LNCAP (cell line): ENCODE results near the gene ZNF804A.

Experiments
- TF ChIP-seq, protein P1 (sequence below): fragments of 450-650 bp; IDR thresholded peaks from 2 replicates; pipeline ENCODE4 v1.5.1; 2017; ENCODE audit warnings: mild to moderate bottlenecking

ZNF804A gene

DNA sequence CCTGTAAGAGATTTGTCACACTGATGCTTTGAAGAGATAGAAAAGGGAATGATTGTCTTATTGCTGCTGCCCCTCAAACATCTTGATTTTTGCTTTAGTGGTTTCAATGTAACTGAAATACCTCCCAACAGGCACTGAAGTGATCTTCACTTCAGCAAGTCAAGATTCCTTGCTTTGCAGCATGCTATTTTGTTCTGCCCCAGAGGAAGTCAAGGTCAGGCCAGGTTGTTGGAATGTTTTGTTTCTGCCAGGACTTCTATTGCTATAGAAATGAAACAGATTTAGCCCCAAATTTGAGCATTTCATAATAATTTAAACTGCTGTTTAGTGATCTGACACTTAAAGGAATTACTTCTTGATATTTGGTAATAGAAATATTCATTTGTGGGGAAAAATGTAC, 277.6 kb downstream of the ZNF804A start:
- TF ChIP-seq, protein P1, sequence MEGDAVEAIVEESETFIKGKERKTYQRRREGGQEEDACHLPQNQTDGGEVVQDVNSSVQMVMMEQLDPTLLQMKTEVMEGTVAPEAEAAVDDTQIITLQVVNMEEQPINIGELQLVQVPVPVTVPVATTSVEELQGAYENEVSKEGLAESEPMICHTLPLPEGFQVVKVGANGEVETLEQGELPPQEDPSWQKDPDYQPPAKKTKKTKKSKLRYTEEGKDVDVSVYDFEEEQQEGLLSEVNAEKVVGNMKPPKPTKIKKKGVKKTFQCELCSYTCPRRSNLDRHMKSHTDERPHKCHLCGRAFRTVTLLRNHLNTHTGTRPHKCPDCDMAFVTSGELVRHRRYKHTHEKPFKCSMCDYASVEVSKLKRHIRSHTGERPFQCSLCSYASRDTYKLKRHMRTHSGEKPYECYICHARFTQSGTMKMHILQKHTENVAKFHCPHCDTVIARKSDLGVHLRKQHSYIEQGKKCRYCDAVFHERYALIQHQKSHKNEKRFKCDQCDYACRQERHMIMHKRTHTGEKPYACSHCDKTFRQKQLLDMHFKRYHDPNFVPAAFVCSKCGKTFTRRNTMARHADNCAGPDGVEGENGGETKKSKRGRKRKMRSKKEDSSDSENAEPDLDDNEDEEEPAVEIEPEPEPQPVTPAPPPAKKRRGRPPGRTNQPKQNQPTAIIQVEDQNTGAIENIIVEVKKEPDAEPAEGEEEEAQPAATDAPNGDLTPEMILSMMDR = no peak

DNA sequence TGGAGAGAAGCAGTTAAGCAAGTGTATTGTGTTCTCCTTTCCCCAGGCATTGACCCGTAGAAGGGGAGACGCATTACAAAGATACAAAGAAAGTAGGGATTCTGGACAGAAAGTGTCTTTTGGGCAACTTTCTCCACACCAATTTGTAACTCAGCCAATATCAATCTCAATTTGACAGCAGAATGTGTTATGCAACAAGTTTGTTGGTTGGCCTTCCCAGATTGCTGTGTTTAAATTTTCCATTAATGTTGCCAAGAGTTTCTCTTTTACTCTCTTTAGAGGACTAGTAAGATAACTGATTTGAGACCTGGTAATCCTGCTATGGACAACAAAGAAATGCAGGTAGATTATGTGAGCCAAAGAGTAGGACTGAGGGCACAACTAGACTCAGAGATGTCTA, 279.6 kb downstream of the ZNF804A start:
- TF ChIP-seq, protein P1 = no peak

DNA sequence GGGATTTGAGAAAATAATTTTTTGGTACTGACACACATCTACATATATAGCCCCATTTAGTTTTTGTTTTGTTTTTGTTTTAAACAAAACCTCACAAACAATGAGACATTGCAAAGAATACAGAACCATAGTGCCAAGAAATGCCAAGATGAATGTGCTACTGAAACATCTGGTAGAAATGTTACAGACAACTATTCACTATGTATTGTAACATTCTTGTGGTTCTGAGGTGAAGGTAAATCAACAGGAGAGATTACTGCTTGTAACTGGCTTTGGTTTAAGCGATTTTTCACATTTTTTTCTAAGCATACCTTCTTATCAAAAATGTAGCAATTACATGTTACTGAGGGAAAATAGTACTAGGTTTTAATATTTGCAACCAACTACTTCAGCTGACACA, 281.3 kb downstream of the ZNF804A start:
- TF ChIP-seq, protein P1 = no peak

DNA sequence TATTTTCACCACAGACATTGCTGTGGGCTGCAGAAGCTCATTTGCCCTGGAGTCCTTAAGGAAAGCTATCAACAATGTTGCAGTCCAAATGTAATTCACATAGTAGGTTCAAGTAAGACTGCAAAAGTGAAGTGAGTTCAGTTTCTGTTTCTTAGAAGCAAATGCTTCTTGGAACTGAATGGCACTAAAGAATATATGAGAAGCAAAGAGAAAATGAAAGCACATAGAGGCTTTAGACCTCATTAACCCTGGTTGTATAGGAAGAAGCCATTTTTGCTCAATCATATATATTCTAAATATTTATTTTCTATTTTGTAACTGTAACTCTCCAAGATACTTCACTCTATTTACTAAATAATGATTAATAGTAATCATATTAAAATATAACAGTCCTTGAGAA, 292.0 kb downstream of the ZNF804A start:
- TF ChIP-seq, protein P1 = no peak

DNA sequence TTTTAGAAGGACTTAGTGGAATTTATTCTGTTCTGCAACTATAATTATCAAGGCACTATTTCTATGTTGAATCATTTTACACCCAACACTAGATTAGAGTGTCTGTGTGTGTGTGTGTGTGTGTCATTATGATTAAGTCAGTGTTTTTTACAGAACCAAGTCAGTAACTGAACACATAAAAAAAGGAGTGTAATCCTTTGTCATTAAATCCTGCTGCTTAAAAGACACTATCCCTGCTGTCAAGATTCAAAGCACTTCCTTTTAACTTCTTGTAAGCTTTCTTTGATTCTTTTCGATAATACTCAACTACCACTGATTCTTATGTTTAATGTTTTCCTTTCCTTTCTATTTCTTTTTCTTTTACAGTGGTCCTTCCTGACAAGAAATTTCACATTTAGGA, 306.7 kb downstream of the ZNF804A start:
- TF ChIP-seq, protein P1 = no peak

DNA sequence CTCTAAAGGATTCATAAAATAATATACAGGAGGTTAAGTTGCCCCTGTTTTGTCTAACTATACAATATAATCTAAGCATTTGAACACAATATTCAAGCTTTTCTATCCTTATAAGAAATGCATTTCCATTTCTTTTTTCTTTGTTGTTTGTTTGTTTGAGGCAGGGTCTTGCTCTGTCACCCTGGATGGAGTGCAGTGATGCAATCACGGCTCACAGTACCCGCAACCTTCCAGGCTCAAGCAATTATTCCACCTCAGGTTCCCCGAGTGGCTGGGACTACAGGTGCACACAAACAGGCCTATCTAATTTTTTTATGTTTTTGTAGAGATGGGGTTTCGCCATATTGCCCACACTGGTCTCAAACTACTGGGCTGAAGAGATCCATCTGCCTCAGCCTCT, 307.8 kb downstream of the ZNF804A start:
- TF ChIP-seq, protein P1 = no peak

DNA sequence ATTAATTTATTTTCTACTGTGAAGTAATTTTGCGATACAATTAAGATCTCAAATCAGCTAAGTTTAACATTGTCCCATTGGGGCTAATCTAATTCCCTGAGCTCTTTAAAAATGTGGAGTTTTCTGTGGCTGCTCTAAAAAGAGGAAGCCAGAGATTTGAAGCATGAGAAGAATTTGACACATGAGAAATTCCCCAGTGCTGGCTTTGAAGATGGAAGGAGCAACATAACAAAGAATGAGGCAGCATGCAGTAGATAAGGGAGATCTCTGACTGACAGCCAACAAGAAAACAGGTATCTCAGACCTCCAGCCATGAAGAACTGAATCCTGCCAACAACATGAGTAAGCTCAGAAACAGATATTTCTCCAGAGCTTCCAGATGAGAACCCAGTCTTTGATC, 308.4 kb downstream of the ZNF804A start:
- TF ChIP-seq, protein P1 = no peak

DNA sequence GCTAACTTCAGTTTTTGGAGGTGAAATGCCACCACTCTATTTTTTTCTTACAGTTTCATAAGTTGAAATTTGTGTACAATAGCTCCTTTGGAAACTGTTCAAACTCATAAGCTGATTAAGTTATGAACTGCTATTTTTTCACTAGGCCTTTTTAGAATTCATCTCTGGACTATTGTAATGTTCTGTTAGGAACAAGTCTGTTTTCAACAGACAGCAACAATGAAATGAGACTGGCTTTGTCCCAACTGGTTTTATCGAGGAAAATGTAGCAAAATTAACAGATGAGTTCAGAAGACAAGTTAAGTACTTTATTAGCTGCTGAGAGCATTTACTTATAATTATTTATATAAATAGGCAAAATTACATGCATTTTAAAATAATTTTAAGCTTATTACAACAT, 310.6 kb downstream of the ZNF804A start:
- TF ChIP-seq, protein P1 = no peak
